Neutrophil (primary cell): ENCODE results near the gene MLLT3.

Source experiments
- H3K27ac ChIP-seq: fragments of 200-600 bp; sonication (generic); 2 replicates; pipeline ENCODE4 v1.5.1; 2016; ENCODE audit warnings: mild to moderate bottlenecking, moderate library complexity
- H3K27me3 ChIP-seq: fragments of 200-600 bp; sonication (generic); 2 replicates; pipeline ENCODE4 v1.6.0; 2016; ENCODE audit warnings: mild to moderate bottlenecking
- H3K36me3 ChIP-seq: fragments of 200-600 bp; sonication (generic); 2 replicates; pipeline ENCODE4 v1.5.1; 2017
- H3K4me1 ChIP-seq, 2 experiments: fragments of 200-600 bp in 1 of 2; sonication (generic) in 1 of 2; 1 replicate in 1 of 2; 2 replicates in 1 of 2; pipeline versions ENCODE4 v1.5.1 to v1.6.1; 2013 to 2016; ENCODE audit warnings: low read depth in 1 of 2, low read length in 1 of 2, mild to moderate bottlenecking in 1 of 2, moderate library complexity in 1 of 2; ENCODE audit not compliant: control insufficient read depth in 1 of 2, insufficient read depth in 1 of 2
- H3K4me3 ChIP-seq, 2 experiments: fragments of 200-600 bp in 1 of 2; sonication (generic) in 1 of 2; 1 replicate in 1 of 2; 2 replicates in 1 of 2; pipeline ENCODE4 v1.5.1; 2013 to 2016; ENCODE audit warnings: low read depth in 1 of 2, low read length in 1 of 2, mild to moderate bottlenecking in 1 of 2, moderate library complexity in 1 of 2
- H3K9me3 ChIP-seq: fragments of 200-600 bp; sonication (generic); 2 replicates; pipeline ENCODE4 v1.5.1; 2016
- CTCF ChIP-seq: fragments of 200-600 bp; sonication (generic); IDR thresholded peaks from 2 replicates; pipeline ENCODE4 v1.5.1; 2016; ENCODE audit warnings: antibody characterized with exemption

The MLLT3 gene

GRCh38 chr9:20330688-20331087, 291.6 kb downstream of the MLLT3 start:
- Histone ChIP-seq H3K36me3 (no peaks in the 10 kb centered on the region), H3K9me3 (no peaks in the 10 kb centered on the region), H3K4me1 (no peaks in the 10 kb centered on the region), H3K27ac (no peak overlapping the region), H3K4me3 (no peak overlapping the region), H3K27me3 (no peaks in the 10 kb centered on the region)
- no peak for TF ChIP-seq CTCF

- H3K4me3 ChIP-seq, result no peak overlapping the region
- no peak for TF ChIP-seq CTCF
- H3K36me3 ChIP-seq, result no peaks in the 10 kb centered on the region
- H3K9me3 ChIP-seq, result no peaks in the 10 kb centered on the region
- H3K27me3 ChIP-seq, result no peaks in the 10 kb centered on the region
- no peaks in the 10 kb centered on the region for H3K4me1 ChIP-seq
- H3K27ac ChIP-seq, result no peak overlapping the region
Measured at GRCh38 chr9:20326516-20326915, 295.8 kb downstream of the MLLT3 start.

GRCh38 chr9:20325008-20325407, 297.3 kb downstream of the MLLT3 start:
- no peak for TF ChIP-seq CTCF

GRCh38 chr9:20322212-20322611, 300.1 kb downstream of the MLLT3 start:
- Histone ChIP-seq H3K27me3 (no peaks in the 10 kb centered on the region), H3K27ac (no peak overlapping the region), H3K9me3 (no peaks in the 10 kb centered on the region), H3K36me3 (no peaks in the 10 kb centered on the region), H3K4me1 (no peaks in the 10 kb centered on the region), H3K4me3 (no peak overlapping the region)
- TF ChIP-seq CTCF, result no peak

More at GRCh38 chr9:20325008-20325407, 297.3 kb downstream of the MLLT3 start:
- no peaks in the 10 kb centered on the region for H3K36me3 ChIP-seq
- H3K4me1 ChIP-seq, result no peaks in the 10 kb centered on the region
- no peak overlapping the region for H3K27ac ChIP-seq
- no peak overlapping the region for H3K4me3 ChIP-seq
- H3K27me3 ChIP-seq, result no peaks in the 10 kb centered on the region
- H3K9me3 ChIP-seq, result no peaks in the 10 kb centered on the region

GRCh38 chr9:20321423-20322082, 300.7 kb downstream of the MLLT3 start:
- H3K4me1 ChIP-seq, result no peaks in the 10 kb centered on the region
- no peaks in the 10 kb centered on the region for H3K27me3 ChIP-seq
- H3K4me3 ChIP-seq, result no peak overlapping the region
- no peaks in the 10 kb centered on the region for H3K9me3 ChIP-seq
- no peaks in the 10 kb centered on the region for H3K36me3 ChIP-seq
- no peak overlapping the region for H3K27ac ChIP-seq
- TF ChIP-seq CTCF, result no peak

GRCh38 chr9:20320921-20321320, 301.4 kb downstream of the MLLT3 start:
- Histone ChIP-seq H3K9me3 (no peaks in the 10 kb centered on the region), H3K27ac (no peak overlapping the region), H3K4me3 (no peak overlapping the region), H3K36me3 (no peaks in the 10 kb centered on the region), H3K4me1 (no peaks in the 10 kb centered on the region), H3K27me3 (no peaks in the 10 kb centered on the region)
- no peak for TF ChIP-seq CTCF
